OCI-LY1 (cell line): ENCODE data around the gene GJB2.

Source experiments
- H2AFZ ChIP-seq: fragments of 200-600 bp; sonication (generic), shearing (Covaris generic); 2 replicates; pipeline ENCODE4 v1.6.0; 2014; ENCODE audit warnings: antibody characterized with exemption, mild to moderate bottlenecking, low read length
- H3F3A ChIP-seq: fragments of 200-600 bp; sonication (generic), shearing (Covaris generic); 2 replicates; pipeline ENCODE4 v1.6.0; 2014; ENCODE audit warnings: mild to moderate bottlenecking, antibody characterized with exemption, low read length, moderate library complexity; ENCODE audit not compliant: insufficient read depth
- H3K27ac ChIP-seq: fragments of 200-600 bp; sonication (generic); 2 replicates; pipeline ENCODE4 v1.5.1; 2014; ENCODE audit warnings: low read length, mixed run types, mild to moderate bottlenecking, low read depth; ENCODE audit not compliant: poor library complexity, severe bottlenecking
- H3K27me3 ChIP-seq: fragments of 200-600 bp; sonication (generic); 2 replicates; pipeline ENCODE4 v1.6.0; 2014; ENCODE audit warnings: antibody characterized with exemption, mild to moderate bottlenecking, low read length, moderate library complexity; ENCODE audit not compliant: insufficient read depth
- H3K36me3 ChIP-seq: fragments of 200-600 bp; sonication (generic); 2 replicates; pipeline ENCODE4 v1.6.1; 2014; ENCODE audit warnings: mild to moderate bottlenecking, antibody characterized with exemption, low read length, moderate library complexity, mixed read lengths; ENCODE audit not compliant: insufficient read depth
- H3K4me1 ChIP-seq: fragments of 200-600 bp; sonication (generic); 2 replicates; pipeline ENCODE4 v1.5.1; 2014; ENCODE audit warnings: mild to moderate bottlenecking, low read length, moderate library complexity; ENCODE audit not compliant: insufficient read depth, severe bottlenecking
- H3K4me2 ChIP-seq: fragments of 200-600 bp; sonication (generic), shearing (Covaris generic); 2 replicates; pipeline ENCODE4 v1.6.1; 2014; ENCODE audit warnings: low read length
- H3K4me3 ChIP-seq: fragments of 200-600 bp; sonication (generic); 2 replicates; pipeline ENCODE4 v1.5.1; 2014; ENCODE audit warnings: low read length, low read depth, mild to moderate bottlenecking, mixed read lengths; ENCODE audit not compliant: poor library complexity, severe bottlenecking
- H3K79me2 ChIP-seq: fragments of 200-600 bp; shearing (Covaris generic); 2 replicates; pipeline ENCODE4 v1.6.1; 2016; ENCODE audit warnings: mixed run types, low read length, mixed read lengths; ENCODE audit not compliant: insufficient read depth
- H3K9ac ChIP-seq: fragments of 200-600 bp; sonication (generic), shearing (Covaris generic); 2 replicates; pipeline ENCODE4 v1.6.1; 2014; ENCODE audit warnings: mild to moderate bottlenecking, low read length, mixed read lengths
- H3K9me2 ChIP-seq: fragments of 200-600 bp; sonication (generic), shearing (Covaris generic); 2 replicates; pipeline ENCODE4 v1.6.1; 2014; ENCODE audit warnings: low read depth, mild to moderate bottlenecking, low read length, mixed read lengths
- H3K9me3 ChIP-seq: fragments of 200-600 bp; shearing (Covaris generic); 2 replicates; pipeline ENCODE4 v1.6.1; 2014; ENCODE audit warnings: low read length, mixed read lengths
- H4K20me1 ChIP-seq: fragments of 200-600 bp; sonication (generic), shearing (Covaris generic); 2 replicates; pipeline ENCODE4 v1.6.0; 2016; ENCODE audit warnings: mild to moderate bottlenecking, low read length; ENCODE audit not compliant: insufficient read depth
- CTCF ChIP-seq: fragments of 200-600 bp; sonication (generic), shearing (Covaris generic); IDR thresholded peaks from 2 replicates; pipeline ENCODE4 v1.5.1; 2017; ENCODE audit warnings: mild to moderate bottlenecking, antibody characterized with exemption, low read length, moderate library complexity, mixed read lengths
- EZH2 ChIP-seq: fragments of 200-600 bp; sonication (generic), shearing (Covaris generic); IDR thresholded peaks from 2 replicates; pipeline ENCODE4 v1.8.0; 2017; ENCODE audit warnings: borderline replicate concordance, mixed run types, mild to moderate bottlenecking, antibody characterized with exemption, low read length, moderate library complexity, mixed read lengths

The GJB2 gene

GRCh38 chr13:20142023-20142926, 50.5 kb downstream of the GJB2 start:
- Histone ChIP-seq H3K79me2 (no peaks in the 10 kb centered on the region), H3K4me1 (no peaks in the 10 kb centered on the region), H3K4me2 (no peak overlapping the region), H3K9me3 (no peaks in the 10 kb centered on the region), H3K9me2 (no peaks in the 10 kb centered on the region), H3F3A (no peaks in the 10 kb centered on the region), H4K20me1 (no peaks in the 10 kb centered on the region), H3K27ac (no peak overlapping the region), H2AFZ (no peak overlapping the region), H3K9ac (no peak overlapping the region), H3K36me3 (no peaks in the 10 kb centered on the region), H3K4me3 (no peak overlapping the region), H3K27me3 (peaks cover 11% of the 10 kb centered on the region; the same call in 1 of the 2 replicates)
- TF ChIP-seq EZH2, result no peak
- no peak for TF ChIP-seq CTCF

- H3K27ac ChIP-seq, result no peak overlapping the region
- peaks cover 9% of the 10 kb centered on the region; the same call in 1 of the 2 replicates for H3K27me3 ChIP-seq
- H4K20me1 ChIP-seq, result no peaks in the 10 kb centered on the region
- H3K9me2 ChIP-seq, result no peaks in the 10 kb centered on the region
- no peak overlapping the region for H2AFZ ChIP-seq
- no peak overlapping the region for H3K4me2 ChIP-seq
- H3K4me1 ChIP-seq, result no peaks in the 10 kb centered on the region
- H3K9ac ChIP-seq, result no peak overlapping the region
- no peak overlapping the region for H3K4me3 ChIP-seq
- H3K36me3 ChIP-seq, result no peaks in the 10 kb centered on the region
- no peaks in the 10 kb centered on the region for H3K79me2 ChIP-seq
- H3K9me3 ChIP-seq, result no peaks in the 10 kb centered on the region
- TF ChIP-seq CTCF, result no peak
- TF ChIP-seq EZH2, result no peak
- no peaks in the 10 kb centered on the region for H3F3A ChIP-seq
Observed at GRCh38 chr13:20141238-20142022, 51.3 kb downstream of the GJB2 start.

- Histone ChIP-seq H3F3A (no peaks in the 10 kb centered on the region), H3K4me3 (no peak overlapping the region), H3K4me1 (no peaks in the 10 kb centered on the region), H3K27ac (no peak overlapping the region), H3K79me2 (no peaks in the 10 kb centered on the region), H3K4me2 (no peak overlapping the region), H3K9me2 (no peaks in the 10 kb centered on the region), H3K9ac (no peak overlapping the region), H3K9me3 (no peaks in the 10 kb centered on the region), H2AFZ (no peak overlapping the region), H4K20me1 (no peaks in the 10 kb centered on the region), H3K36me3 (no peaks in the 10 kb centered on the region), H3K27me3 (0 out of 2 replicates have a peak, but pooled peaks cover 4% of the 10 kb centered on the region)
- TF ChIP-seq EZH2, result no peak
- TF ChIP-seq CTCF, result no peak
Observed at GRCh38 chr13:20140487-20140886, 52.3 kb downstream of the GJB2 start.
